H9 (cell line): ENCODE data around the gene GPR12. TPM values are rescaled to one million over a fixed set of nuclear protein-coding genes. Genes with fewer than 3 reads are reported as not detected.

Experiments used
- DNase-seq: peaks from one replicate; pipeline ENCODE4 v3.0.0-alpha.2; 2017
- H2AFZ ChIP-seq: one replicate; pipeline ENCODE4 v1.6.1; 2013; ENCODE audit warnings: mild to moderate bottlenecking, low read length, control low read depth, moderate library complexity
- H2AK5ac ChIP-seq: 2 replicates; pipeline ENCODE4 v1.6.1; 2013; ENCODE audit warnings: low read length, control low read depth, mixed read lengths; ENCODE audit not compliant: insufficient read length
- H2BK120ac ChIP-seq: one replicate; pipeline ENCODE4 v1.6.1; 2013; ENCODE audit warnings: low read depth, mild to moderate bottlenecking, low read length, control low read depth, inconsistent platforms; ENCODE audit not compliant: poor library complexity, severe bottlenecking
- H2BK12ac ChIP-seq: 2 replicates; pipeline ENCODE4 v1.6.1; 2013; ENCODE audit warnings: low read length, control low read depth, mixed read lengths, low read depth; ENCODE audit not compliant: insufficient read length
- H2BK15ac ChIP-seq: 2 replicates; pipeline ENCODE4 v1.6.1; 2013; ENCODE audit warnings: low read depth, low read length, control low read depth
- H2BK20ac ChIP-seq: one replicate; pipeline ENCODE4 v1.6.1; 2013; ENCODE audit warnings: low read depth, mild to moderate bottlenecking, low read length, control low read depth, inconsistent platforms; ENCODE audit not compliant: poor library complexity, severe bottlenecking
- H2BK5ac ChIP-seq: 2 replicates; pipeline ENCODE4 v1.6.1; 2013; ENCODE audit warnings: low read length, control low read depth, mixed read lengths; ENCODE audit not compliant: insufficient read length
- H3K14ac ChIP-seq: 2 replicates; pipeline ENCODE4 v1.6.1; 2013; ENCODE audit warnings: low read length, control low read depth; ENCODE audit not compliant: insufficient read depth
- H3K18ac ChIP-seq: 2 replicates; pipeline ENCODE4 v1.6.1; 2013; ENCODE audit warnings: low read depth, mild to moderate bottlenecking, mixed read lengths, low read length, control low read depth; ENCODE audit not compliant: insufficient read length
- H3K23ac ChIP-seq: 2 replicates; pipeline ENCODE4 v1.6.1; 2013; ENCODE audit warnings: low read length, control low read depth, mixed read lengths, low read depth; ENCODE audit not compliant: insufficient read length
- H3K23me2 ChIP-seq: 2 replicates; pipeline ENCODE4 v1.6.1; 2013; ENCODE audit warnings: low read depth, mild to moderate bottlenecking, mixed read lengths, low read length, control low read depth; ENCODE audit not compliant: insufficient read length, poor library complexity, severe bottlenecking
- H3K27ac ChIP-seq: 2 replicates; pipeline ENCODE4 v1.5.1; 2013; ENCODE audit warnings: low read length, control low read depth, mixed read lengths, low read depth; ENCODE audit not compliant: insufficient read length
- H3K27me3 ChIP-seq: 2 replicates; pipeline ENCODE4 v1.6.1; 2013; ENCODE audit warnings: low read length, control low read depth, inconsistent platforms; ENCODE audit not compliant: insufficient read depth
- H3K4ac ChIP-seq: 2 replicates; pipeline ENCODE4 v1.6.1; 2013; ENCODE audit warnings: low read depth, mild to moderate bottlenecking, control low read depth, inconsistent platforms, low read length, moderate library complexity
- H3K4me1 ChIP-seq: 2 replicates; pipeline ENCODE4 v1.6.1; 2013; ENCODE audit warnings: low read length, control low read depth, inconsistent platforms; ENCODE audit not compliant: insufficient read depth
- H3K4me2 ChIP-seq: 2 replicates; pipeline ENCODE4 v1.6.1; 2013; ENCODE audit warnings: low read length, control low read depth, mixed read lengths; ENCODE audit not compliant: insufficient read length, insufficient read depth
- H3K56ac ChIP-seq: 2 replicates; pipeline ENCODE4 v1.6.1; 2013; ENCODE audit warnings: low read depth, mild to moderate bottlenecking, mixed read lengths, low read length, control low read depth; ENCODE audit not compliant: insufficient read length
- H3K79me1 ChIP-seq: 2 replicates; pipeline ENCODE4 v1.6.1; 2013; ENCODE audit warnings: low read depth, mild to moderate bottlenecking, moderate library complexity, low read length, control low read depth, inconsistent platforms; ENCODE audit not compliant: insufficient read depth, poor library complexity, severe bottlenecking
- H3K79me2 ChIP-seq: 2 replicates; pipeline ENCODE4 v1.6.1; 2013; ENCODE audit warnings: low read length, control low read depth, inconsistent platforms; ENCODE audit not compliant: insufficient read depth
- H3K9ac ChIP-seq: 2 replicates; pipeline ENCODE4 v1.6.1; 2013; ENCODE audit warnings: low read length, control low read depth, mixed read lengths; ENCODE audit not compliant: insufficient read length; ENCODE audit errors: extremely low read depth
- H3K9me3 ChIP-seq: one replicate; pipeline ENCODE4 v1.6.1; 2013; ENCODE audit warnings: low read depth, low read length, inconsistent platforms; ENCODE audit not compliant: control insufficient read depth
- H3T11ph ChIP-seq: one replicate; pipeline ENCODE4 v1.6.1; 2013; ENCODE audit warnings: mild to moderate bottlenecking, low read length, control low read depth, inconsistent platforms
- H4K20me1 ChIP-seq: one replicate; pipeline ENCODE4 v1.6.1; 2013; ENCODE audit not compliant: control insufficient read depth, insufficient read length, insufficient read depth
- H4K5ac ChIP-seq: 2 replicates; pipeline ENCODE4 v1.6.1; 2013; ENCODE audit warnings: low read depth, mild to moderate bottlenecking, mixed read lengths, low read length, control low read depth; ENCODE audit not compliant: insufficient read length
- H4K8ac ChIP-seq: replicated peaks from 2 replicates; pipeline ENCODE4 v1.6.1; 2013; ENCODE audit warnings: low read length, control low read depth, mixed read lengths, low read depth; ENCODE audit not compliant: insufficient read length
- H4K91ac ChIP-seq: 2 replicates; pipeline ENCODE4 v1.6.1; 2013; ENCODE audit warnings: low read depth, mild to moderate bottlenecking, moderate library complexity, mixed read lengths, low read length, control low read depth; ENCODE audit not compliant: insufficient read length
- H3K27ac Mint-ChIP-seq, 3 experiments: 2 replicates in 2 of 3; 3 replicates in 1 of 3; pipeline ENCODE4 v1.8.0; 2020 to 2021; ENCODE audit warnings: mixed read lengths in 3 of 3, mild to moderate bottlenecking in 1 of 3, moderate library complexity in 1 of 3
- H3K27me3 Mint-ChIP-seq: 2 replicates; pipeline ENCODE4 v1.8.0; 2021; ENCODE audit warnings: low read depth, mild to moderate bottlenecking, moderate library complexity, mixed read lengths
- H3K36me3 Mint-ChIP-seq, 3 experiments: 2 replicates in 2 of 3; 3 replicates in 1 of 3; pipeline ENCODE4 v1.8.0; 2020 to 2021; ENCODE audit warnings: low read depth in 3 of 3, mixed read lengths in 3 of 3; ENCODE audit not compliant: insufficient read depth in 1 of 3
- H3K4me1 Mint-ChIP-seq, 2 experiments: 2 replicates each; pipeline ENCODE4 v1.8.0; 2020; ENCODE audit warnings: mixed read lengths in 2 of 2
- H3K4me3 Mint-ChIP-seq, 2 experiments: 2 replicates in 1 of 2; 3 replicates in 1 of 2; pipeline ENCODE4 v1.8.0; 2020 to 2021; ENCODE audit warnings: mild to moderate bottlenecking in 2 of 2, mixed read lengths in 2 of 2, moderate library complexity in 1 of 2
- H3K9me3 Mint-ChIP-seq, 2 experiments: 2 replicates in 1 of 2; 3 replicates in 1 of 2; pipeline ENCODE4 v1.8.0; 2020; ENCODE audit warnings: mild to moderate bottlenecking in 2 of 2, mixed read lengths in 2 of 2, moderate library complexity in 1 of 2
- WGBS: extraction: QIAGEN DNeasy Blood & Tissue Kit; methylation state at CpG from one replicate; pipeline ENCODE4 v1.1.7; 2013; ENCODE audit warnings: missing lambda C conversion rate, low lambda C conversion rate, mixed read lengths; ENCODE audit not compliant: insufficient read length; ENCODE audit errors: extremely low coverage; 5-methylcytosine and 5-hydroxymethylcytosine counted together
- total RNA-seq: library from RNA; stranded (reverse); gene quantifications from 2 replicates; pipeline ENCODE4 v1.2.1, GENCODE V29; 2021
- TF ChIP-seq, protein P1 (sequence below): fragments of 200-600 bp; sonication (generic); conservative IDR thresholded peaks from 3 replicates; pipeline ENCODE4 v1.8.0; 2021; ENCODE audit warnings: antibody characterized with exemption, mild to moderate bottlenecking

GPR12 gene
- total RNA-seq, 1 experiment from 2014 or later = not detected

- Mint-ChIP-seq H3K4me1 (peaks cover 2 to 6% of the 10 kb centered on the region in 2 experiments), H3K27ac (no peak overlapping the region), H3K27me3 (peaks cover 40% of the 10 kb centered on the region), H3K36me3 (no peaks in the 10 kb centered on the region), H3K4me3 (no peak overlapping the region), H3K9me3 (no peaks in the 10 kb centered on the region)
- no peak for DNase-seq
- Histone ChIP-seq H4K20me1 (no peaks in the 10 kb centered on the region), H3K27ac (no peak overlapping the region), H2BK120ac (no peak overlapping the region), H3K4me2 (no peak overlapping the region), H4K5ac (no peak overlapping the region), H3K14ac (no peak overlapping the region), H4K8ac (no peak overlapping the region), H2BK15ac (no peak overlapping the region), H2AK5ac (no peak overlapping the region), H2AFZ (no peak overlapping the region), H3K79me1 (no peaks in the 10 kb centered on the region), H3K79me2 (no peaks in the 10 kb centered on the region), H3K23me2 (no peaks in the 10 kb centered on the region), H3T11ph (no peak overlapping the region), H3K27me3 (no peaks in the 10 kb centered on the region), H2BK5ac (no peak overlapping the region), H4K91ac (no peak overlapping the region), H3K9me3 (no peaks in the 10 kb centered on the region), H3K56ac (no peak overlapping the region), H3K23ac (no peak overlapping the region), H3K9ac (no peak overlapping the region), H2BK20ac (no peak overlapping the region), H3K4ac (no peak overlapping the region), H3K4me1 (no peaks in the 10 kb centered on the region), H2BK12ac (no peak overlapping the region), H3K18ac (no peak overlapping the region)
- WGBS = no CpG with 5 or more reads among the region's 2 CpGs
- TF ChIP-seq, protein P1, sequence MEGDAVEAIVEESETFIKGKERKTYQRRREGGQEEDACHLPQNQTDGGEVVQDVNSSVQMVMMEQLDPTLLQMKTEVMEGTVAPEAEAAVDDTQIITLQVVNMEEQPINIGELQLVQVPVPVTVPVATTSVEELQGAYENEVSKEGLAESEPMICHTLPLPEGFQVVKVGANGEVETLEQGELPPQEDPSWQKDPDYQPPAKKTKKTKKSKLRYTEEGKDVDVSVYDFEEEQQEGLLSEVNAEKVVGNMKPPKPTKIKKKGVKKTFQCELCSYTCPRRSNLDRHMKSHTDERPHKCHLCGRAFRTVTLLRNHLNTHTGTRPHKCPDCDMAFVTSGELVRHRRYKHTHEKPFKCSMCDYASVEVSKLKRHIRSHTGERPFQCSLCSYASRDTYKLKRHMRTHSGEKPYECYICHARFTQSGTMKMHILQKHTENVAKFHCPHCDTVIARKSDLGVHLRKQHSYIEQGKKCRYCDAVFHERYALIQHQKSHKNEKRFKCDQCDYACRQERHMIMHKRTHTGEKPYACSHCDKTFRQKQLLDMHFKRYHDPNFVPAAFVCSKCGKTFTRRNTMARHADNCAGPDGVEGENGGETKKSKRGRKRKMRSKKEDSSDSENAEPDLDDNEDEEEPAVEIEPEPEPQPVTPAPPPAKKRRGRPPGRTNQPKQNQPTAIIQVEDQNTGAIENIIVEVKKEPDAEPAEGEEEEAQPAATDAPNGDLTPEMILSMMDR = no peak
These were observed 7.9 kb downstream of the GPR12 start for GRCh38 chr13:26752671-26753070.
